GM18517 (cell line): ENCODE results near the gene CPE.

Experiments
- ATAC-seq: cut with Tn5 transposase; IDR thresholded peaks from one replicate; pipeline ENCODE4 v1.9.1; 2021; ENCODE audit warnings: mild to moderate bottlenecking, moderate library complexity; ENCODE audit not compliant: unreplicated experiment

CPE gene

DNA sequence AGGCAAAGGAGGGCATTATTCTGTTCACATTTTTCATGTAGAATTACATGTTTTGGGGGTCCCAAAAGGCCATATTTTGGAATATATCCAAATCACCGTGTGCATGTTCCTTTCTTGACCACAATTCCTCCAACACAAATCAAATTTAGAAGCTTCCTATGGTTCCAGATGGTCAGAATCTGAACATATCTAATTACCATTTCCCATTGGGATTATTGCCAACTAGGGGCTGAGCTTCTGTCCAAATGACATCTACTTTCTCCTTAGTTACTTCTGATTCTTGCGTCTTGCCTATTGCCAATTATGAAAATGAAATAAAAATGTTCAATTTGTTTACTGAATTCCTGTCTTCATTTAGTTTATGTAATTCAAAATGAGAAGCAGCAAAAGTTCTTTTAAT is 163.7 kb downstream of the CPE start:
- no peak for ATAC-seq
